GM19455 (cell line): Measurements from ENCODE around the gene SAXO2.
"Not testable (repeated sequence)": the region's sequence is repeated elsewhere in the genome, so short reads cannot be mapped to it uniquely, and the experiment has no call there.

ENCODE experiments used
- ATAC-seq: cut with Tn5 transposase; IDR thresholded peaks from one replicate; pipeline ENCODE4 v1.9.1; 2021; ENCODE audit not compliant: unreplicated experiment

SAXO2 gene

DNA sequence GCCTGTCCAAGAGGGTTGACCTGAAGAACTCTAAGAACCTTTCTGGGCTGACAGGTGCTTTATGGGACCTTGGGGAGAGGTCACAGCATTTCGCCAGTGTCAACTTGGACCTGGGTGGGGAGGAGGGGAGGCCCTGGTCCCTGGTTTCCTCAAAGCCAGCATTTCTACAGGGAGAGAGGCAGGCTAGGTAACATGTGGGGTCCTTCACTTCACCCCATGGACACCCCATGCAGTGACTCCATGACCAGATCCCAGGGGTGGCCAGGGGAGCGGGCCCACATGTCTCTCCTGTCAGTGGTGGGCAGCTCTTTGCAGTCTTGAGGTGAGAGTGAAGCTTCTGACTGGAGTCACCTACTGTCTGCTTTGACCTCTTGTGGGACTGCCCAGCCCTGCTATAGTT lies 50.8 kb downstream of the SAXO2 start:
- ATAC-seq = no peak

GRCh38 chr15:82313951-82314768 lies 51.5 kb downstream of the SAXO2 start:
- ATAC-seq = not testable (repeated sequence)

GRCh38 chr15:82314769-82315518 lies 52.3 kb downstream of the SAXO2 start:
- ATAC-seq = no peak

- no peak for ATAC-seq
Measured at GRCh38 chr15:82315519-82316246, 53.1 kb downstream of the SAXO2 start.

- not testable (repeated sequence) for ATAC-seq
Measured at GRCh38 chr15:82316247-82317090, 53.9 kb downstream of the SAXO2 start.

DNA sequence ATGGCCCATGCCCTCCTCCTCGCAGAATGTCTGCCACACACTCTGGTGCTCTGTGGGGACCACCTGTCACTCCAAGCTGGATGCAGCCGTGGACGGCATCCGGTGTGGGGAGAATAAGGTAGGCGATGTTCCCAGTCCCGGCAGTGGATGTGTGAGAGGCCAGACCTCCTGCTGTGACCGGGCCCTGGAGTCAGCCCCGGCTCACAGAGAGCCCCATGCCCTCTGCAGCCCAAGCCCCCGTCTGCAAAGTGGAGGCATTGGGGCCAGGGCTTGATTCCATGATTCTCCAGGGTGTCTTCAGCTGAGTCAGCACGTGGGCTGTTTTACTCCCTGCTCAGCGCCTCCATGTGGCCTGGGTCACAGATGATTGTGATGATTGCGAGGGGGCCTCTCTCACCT lies 54.5 kb downstream of the SAXO2 start:
- no peak for ATAC-seq

GRCh38 chr15:82317516-82317915 lies 54.9 kb downstream of the SAXO2 start:
- not testable (repeated sequence) for ATAC-seq

- not testable (repeated sequence) for ATAC-seq
Measured at GRCh38 chr15:82318281-82318680, 55.7 kb downstream of the SAXO2 start.

DNA sequence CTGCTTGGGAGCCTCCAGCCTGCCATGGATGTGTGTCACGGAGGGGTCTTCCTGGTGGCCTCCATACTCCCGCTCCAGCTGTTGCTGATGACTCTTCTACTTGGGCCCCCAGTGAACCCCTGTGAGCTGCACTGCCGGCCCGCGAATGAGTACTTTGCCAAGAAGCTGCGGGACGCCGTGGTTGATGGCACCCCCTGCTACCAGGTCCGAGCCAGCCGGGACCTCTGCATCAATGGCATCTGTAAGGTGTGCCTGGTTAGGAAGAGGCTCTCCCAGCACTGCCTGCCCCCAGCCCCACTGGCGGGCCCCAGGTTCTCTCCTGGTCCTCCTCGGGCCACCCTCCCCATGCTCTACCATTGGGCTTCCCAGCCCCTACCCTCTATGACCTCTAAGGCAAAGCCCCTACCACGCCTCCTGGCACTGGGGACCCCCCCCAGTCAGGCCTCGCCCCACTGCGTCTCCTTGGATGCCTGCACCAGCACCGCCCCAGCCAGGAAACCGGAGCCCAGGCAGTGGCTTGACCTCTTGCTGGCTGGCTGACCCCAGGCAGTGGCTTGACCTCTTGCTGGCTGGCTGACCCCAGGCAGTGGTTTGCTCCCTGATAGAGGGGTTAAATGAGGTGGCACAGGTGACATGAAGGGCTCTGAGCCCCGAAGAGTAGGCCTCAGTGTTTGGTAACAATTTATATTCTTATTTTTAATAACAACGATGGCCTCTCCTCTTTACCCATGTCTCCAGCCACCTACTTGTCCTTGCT lies 57.1 kb downstream of the SAXO2 start:
- ATAC-seq = not testable (repeated sequence)

DNA sequence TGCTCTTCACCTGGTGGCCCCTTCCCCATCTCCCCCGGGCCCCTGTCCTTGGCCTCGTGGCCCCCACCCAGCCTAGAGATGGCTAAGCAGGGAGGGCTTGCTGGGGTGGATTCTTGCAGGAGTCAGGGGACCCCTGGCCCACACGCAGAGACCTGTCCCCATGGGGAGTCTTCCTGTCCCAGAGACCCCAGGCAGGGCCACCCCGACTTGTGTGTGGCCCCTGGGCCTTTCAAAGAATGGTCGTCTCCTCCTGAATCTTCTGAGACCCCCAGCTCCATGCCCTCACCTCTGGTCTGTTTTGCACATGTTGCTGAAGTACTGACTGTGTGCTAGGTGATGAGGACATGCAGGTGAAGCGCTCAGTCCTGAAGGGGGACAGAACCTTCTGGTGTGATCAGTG lies 58.2 kb downstream of the SAXO2 start:
- not testable (repeated sequence) for ATAC-seq

- ATAC-seq = not testable (repeated sequence)
Measured at GRCh38 chr15:82322488-82322887, 59.9 kb downstream of the SAXO2 start.

- not testable (repeated sequence) for ATAC-seq
Measured at GRCh38 chr15:82324831-82325230, 62.2 kb downstream of the SAXO2 start.

- not testable (repeated sequence) for ATAC-seq
Measured at GRCh38 chr15:82325646-82326045, 63.0 kb downstream of the SAXO2 start.

DNA sequence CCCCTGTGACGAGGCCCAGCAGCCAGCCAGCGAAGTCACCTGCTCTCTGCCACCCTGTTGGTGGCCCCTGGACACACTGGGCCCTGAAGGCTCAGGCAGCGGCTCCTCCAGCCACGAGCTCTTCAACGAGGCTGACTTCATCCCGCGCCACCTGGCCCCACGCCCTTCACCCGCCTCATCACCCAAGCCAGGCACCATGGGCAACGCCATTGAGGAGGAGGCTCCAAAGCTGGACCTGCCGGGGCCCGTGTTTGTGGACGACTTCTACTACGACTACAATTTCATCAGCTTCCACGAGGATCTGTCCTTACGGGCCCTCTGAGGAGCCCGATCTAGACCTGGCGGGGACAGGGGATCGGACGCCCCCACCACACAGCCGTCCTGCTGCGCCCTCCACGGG lies 64.3 kb downstream of the SAXO2 start:
- ATAC-seq = not testable (repeated sequence)

GRCh38 chr15:82327372-82327771 lies 64.8 kb downstream of the SAXO2 start:
- ATAC-seq = not testable (repeated sequence)

- not testable (repeated sequence) for ATAC-seq
Measured at GRCh38 chr15:82329039-82329438, 66.4 kb downstream of the SAXO2 start.

- not testable (repeated sequence) for ATAC-seq
Measured at GRCh38 chr15:82330921-82331320, 68.3 kb downstream of the SAXO2 start.

DNA sequence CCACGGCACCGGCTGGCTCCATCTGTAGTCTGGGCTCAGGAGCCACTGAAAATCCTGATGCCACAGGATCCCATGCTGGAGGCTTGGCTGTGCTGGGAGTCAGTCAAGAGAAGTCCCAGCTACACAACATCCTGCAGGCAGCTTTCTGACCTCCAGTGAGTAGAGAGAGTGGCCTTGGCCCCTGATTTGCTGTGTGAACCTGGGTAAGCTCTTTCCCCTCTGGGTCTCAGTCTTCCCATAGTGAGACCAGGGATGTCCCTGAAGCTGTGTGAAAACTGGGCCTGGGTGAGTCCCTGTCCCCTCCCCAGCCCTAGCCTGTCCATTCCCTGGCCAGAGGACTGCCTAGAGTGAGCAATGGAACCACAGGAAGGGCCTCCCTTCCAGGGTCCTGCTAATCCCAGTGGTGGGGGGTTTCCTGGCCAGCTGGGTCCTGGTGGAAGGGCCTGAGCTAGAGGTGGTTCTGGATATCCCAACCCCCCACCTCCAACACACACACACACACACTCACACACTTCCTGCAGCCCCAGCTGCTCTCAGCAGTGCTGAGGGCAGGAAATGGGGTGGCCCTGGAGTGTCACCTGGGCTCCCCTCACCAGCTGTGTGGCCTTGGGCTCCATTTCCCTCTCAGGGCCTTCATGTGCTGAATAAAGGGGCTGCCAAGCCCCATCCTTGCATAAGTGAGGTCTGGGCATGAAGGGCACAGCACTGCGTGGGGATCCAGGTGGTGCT lies 69.1 kb downstream of the SAXO2 start:
- not testable (repeated sequence) for ATAC-seq
